IgD-negative memory B cell (primary cell): ENCODE data around the gene HSD17B12. TPM values are rescaled to one million over a fixed set of nuclear protein-coding genes. Genes with fewer than 3 reads are reported as not detected.

ENCODE experiments used
- H3K27ac Mint-ChIP-seq, 3 donors: one replicate each; pipeline ENCODE4 v1.8.0; 2020 to 2022; ENCODE audit warnings: mild to moderate bottlenecking in 3 of 3, mixed read lengths in 3 of 3, moderate library complexity in 1 of 3
- H3K27me3 Mint-ChIP-seq: one replicate; pipeline ENCODE4 v1.8.0; 2021; ENCODE audit warnings: mixed read lengths
- H3K36me3 Mint-ChIP-seq: one replicate; pipeline ENCODE4 v1.8.0; 2020; ENCODE audit warnings: mild to moderate bottlenecking, mixed read lengths
- H3K4me1 Mint-ChIP-seq, 3 donors: one replicate each; pipeline ENCODE4 v1.8.0; 2020 to 2022; ENCODE audit warnings: mixed read lengths in 3 of 3, mild to moderate bottlenecking in 1 of 3
- H3K4me3 Mint-ChIP-seq, 4 donors: one replicate each; pipeline ENCODE4 v1.8.0; 2020 to 2022; ENCODE audit warnings: mild to moderate bottlenecking in 4 of 4, mixed read lengths in 4 of 4, moderate library complexity in 3 of 4
- H3K9me3 Mint-ChIP-seq, 3 donors: one replicate each; pipeline ENCODE4 v1.8.0; 2020 to 2021; ENCODE audit warnings: mixed read lengths in 3 of 3, mild to moderate bottlenecking in 1 of 3
- polyA plus RNA-seq: library from polyadenylated mRNA; unstranded; fragments of 300-500 nt; fragmentation: Illumina TruSeq; gene quantifications from one replicate; pipeline ENCODE4 v1.2.3, GENCODE V29; 2021

The HSD17B12 gene
- polyA plus RNA-seq, 1 donor from 2014 or later = 30.9 TPM

DNA sequence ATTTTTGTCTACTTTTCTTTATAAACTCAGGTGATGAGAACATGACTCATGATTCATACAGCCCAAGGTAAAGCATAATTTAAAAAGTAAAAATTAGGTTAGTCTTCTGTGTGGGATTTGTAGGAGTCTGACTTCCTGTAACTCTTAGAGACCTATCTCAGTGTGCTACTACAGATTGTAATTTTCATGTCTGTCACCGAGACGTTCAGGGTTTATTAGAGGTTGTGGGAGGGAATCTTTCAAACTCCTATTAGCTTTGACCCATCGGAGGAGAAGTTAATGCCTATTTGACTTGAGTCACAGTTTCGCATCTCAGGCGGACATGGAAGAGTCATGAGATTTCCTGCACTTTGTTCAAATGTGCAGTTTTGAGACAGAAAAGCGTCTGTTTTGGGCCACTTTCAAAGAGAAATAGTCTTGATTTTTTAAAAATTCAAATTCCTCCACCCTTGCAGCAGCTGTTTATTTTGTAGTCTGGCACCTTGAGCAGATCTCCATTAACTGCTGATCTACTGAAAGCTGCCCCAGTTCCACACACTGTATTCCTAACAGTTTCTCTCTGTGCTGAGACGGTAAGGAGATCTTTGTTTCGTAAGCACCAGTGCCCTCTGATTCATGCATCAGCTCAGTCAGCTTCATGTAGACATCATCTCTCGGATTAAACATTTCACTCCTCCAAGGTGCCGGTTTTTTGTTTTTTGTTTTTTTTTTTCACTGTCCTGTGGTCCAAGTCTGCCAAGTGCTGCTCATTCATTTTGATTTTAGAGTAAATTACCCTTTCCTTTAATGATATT lies 224.4 kb downstream of the HSD17B12 start:
- no peaks in the 10 kb centered on the region for H3K9me3 Mint-ChIP-seq
- H3K27me3 Mint-ChIP-seq = no peaks in the 10 kb centered on the region
- H3K4me3 Mint-ChIP-seq = no peak overlapping the region
- peaks cover 7% of the 10 kb centered on the region for H3K36me3 Mint-ChIP-seq
- no peak overlapping the region for H3K27ac Mint-ChIP-seq
- peaks cover 0 to 8% (median 4%) of the 10 kb centered on the region in 3 donors for H3K4me1 Mint-ChIP-seq

DNA sequence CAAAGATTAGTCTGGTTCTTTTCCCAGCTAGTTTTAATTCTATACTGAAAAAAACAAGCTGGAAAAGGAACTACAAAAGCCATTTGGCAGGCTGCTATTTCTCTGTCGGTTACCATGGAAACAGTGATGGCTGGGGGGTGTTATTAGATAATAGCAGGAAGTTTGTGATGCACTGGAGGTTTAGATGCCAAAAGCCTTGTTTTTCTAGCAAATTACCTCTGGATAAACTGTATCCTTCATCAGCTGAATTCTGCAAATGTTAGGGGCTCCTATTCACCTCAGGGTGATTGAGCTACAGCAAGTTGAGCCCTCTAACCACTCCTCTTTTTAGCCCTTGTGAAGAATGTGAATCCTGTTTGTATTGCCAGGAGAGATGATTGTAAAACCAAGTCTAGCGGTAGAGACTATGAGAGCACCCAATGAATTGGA lies 225.3 kb downstream of the HSD17B12 start:
- Mint-ChIP-seq H3K27me3 (no peaks in the 10 kb centered on the region), H3K4me1 (peaks cover 0 to 8% (median 4%) of the 10 kb centered on the region in 3 donors), H3K4me3 (no peak overlapping the region), H3K27ac (no peak overlapping the region), H3K36me3 (peaks cover 8% of the 10 kb centered on the region), H3K9me3 (no peaks in the 10 kb centered on the region)

Other genes starting within 250 kb of the HSD17B12 start
- gene ALKBH3, start 200.1 kb downstream of the HSD17B12 start, polyA plus RNA-seq = 25.2 TPM